Epidermal melanocyte (primary cell): ENCODE results near the gene TXNL4A.
A peak's percentile ranks its signal among the peaks of the same experiment; 100 is the strongest.
"Not testable (repeated sequence)": the region's sequence is repeated elsewhere in the genome, so short reads cannot be mapped to it uniquely, and the experiment has no call there.

Experiments
- DNase-seq: peaks from one replicate; pipeline ENCODE4 v3.0.0; 2011; ENCODE audit warnings: low spot score; ENCODE audit not compliant: insufficient read length

TXNL4A gene

GRCh38 chr18:79964330-79965118, 23.8 kb downstream of the TXNL4A start, which contains the start of gene HSBP1L1:
HSBP1L1 (plus strand) TSS chr18:79964643; CDS start chr18:79964736, 93 bp downstream.
- DNase-seq, result peak; percentile 61

DNA sequence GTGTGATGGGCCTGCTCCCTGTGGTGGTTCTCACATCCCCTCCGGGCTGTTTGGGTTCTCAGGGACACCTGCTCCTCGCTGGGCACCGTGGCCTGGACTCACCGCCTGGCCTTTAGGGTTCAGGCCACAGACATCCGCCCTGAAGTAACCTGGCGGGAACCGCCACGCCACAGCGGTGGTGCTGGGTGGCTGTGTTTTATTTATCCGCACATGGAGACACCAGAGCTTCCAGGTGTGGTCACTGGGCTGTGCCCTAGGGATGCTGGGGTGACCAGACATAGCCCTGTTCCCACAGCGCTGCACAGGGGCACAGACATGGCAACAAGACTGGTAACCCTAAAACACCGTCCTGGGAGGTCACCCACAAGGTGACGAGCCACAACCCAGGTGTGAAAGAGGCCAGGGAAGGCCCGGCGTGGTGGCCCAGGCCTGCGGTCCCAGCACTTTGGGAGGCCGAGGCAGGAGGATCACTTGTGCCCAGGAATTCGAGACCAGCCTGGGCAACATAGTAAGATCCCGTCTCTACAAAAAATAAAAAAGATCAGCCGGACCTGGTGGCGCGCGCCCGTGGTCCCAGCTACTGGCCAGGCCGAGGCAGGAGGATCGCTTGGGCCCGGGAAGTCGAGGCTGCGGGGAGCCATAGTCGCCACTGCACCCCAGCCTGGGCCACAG, 24.6 kb downstream of the TXNL4A start:
- no peak for DNase-seq

- DNase-seq, result no peak
These were observed 25.3 kb downstream of the TXNL4A start for GRCh38 chr18:79962835-79963657.

- no peak for DNase-seq
These were observed 26.1 kb downstream of the TXNL4A start for GRCh38 chr18:79962311-79962710.

DNA sequence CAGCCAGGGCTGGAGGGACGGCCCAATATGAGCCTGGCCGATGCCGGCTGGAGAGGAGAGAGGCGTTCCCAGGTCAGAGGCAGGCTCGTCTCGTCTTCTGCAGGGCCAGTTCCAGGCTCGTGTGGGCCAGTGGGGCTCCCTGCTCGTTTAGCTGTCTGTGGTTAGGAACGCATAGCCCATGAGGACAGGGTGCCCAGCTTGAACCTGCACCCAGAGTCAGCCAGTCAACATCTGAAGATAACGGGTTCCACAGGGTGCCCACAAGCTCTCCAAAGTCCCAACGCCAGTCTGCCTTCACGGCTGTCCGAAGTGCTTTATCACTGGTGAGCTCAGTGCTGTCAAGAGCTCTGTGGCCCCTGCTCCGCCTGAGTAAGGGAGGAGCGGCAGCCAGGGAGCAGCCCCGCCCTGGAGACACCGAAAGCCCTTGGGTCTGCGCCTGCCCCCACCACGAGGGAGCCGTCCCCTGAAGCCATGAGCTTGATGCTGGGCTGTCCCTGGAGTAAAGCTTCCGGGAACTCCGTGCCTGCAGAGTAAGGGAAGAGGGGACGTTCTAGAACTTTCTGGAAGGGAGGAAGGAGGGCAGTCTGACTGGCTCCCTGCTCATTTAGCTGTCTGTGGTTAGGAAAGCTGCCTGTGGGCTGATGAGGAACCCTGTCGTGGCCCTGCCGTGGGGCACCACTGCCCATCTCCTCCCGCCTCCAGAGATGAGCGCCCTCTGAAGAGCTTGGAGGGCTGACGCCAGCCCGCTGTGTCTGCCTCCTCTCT, 26.7 kb downstream of the TXNL4A start:
- no peak for DNase-seq

DNA sequence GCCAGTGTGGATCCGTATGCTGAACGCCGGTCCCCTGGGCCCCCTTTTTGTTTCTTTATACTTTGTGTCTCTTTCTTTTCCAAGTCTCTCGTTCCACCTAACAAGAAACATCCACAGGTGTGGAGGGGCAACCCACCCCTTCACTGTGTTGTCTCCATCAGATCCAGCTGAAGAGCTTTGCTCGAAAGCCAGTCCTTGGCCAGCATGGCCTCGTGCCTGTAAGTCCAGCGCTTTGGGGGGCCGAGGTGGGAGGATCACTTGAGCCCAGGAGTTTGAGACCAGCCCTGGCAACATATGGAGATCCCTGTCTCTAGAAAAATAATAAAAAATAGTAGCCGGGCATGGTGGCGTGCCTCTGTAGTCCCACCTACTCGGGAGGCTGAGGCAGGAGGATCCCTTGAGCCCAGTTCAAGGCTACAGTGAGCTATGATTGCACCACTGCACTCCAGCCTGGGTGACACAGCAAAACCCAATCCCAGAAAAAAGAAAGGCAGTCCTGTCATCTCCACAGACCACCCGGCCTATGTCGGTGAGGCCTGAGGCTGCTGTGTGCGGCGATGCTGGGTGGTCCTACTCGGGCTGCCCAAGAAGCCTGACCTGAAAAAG, 27.3 kb downstream of the TXNL4A start:
- DNase-seq, result no peak

GRCh38 chr18:79960161-79960801, 28.1 kb downstream of the TXNL4A start:
- DNase-seq, result not testable (repeated sequence)

DNA sequence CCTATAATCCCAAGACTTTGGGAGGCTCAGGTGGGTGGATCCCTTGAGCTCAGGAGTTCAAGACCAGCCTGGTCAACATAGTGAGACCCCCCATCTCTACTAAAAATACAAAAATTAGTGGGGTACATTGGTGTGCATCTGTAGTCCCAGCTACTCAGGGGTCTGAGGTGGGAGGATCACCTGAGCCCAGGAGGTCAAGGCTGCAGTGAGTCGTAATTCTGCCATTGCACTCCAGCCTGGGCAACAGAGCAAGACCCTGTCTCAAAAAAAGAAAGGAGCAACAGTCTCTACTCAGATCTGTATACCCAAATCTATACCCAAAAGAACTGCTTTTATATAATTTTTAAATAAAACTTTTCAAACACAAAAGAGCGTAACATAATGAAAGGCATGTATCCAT, 29.4 kb downstream of the TXNL4A start:
- no peak for DNase-seq

GRCh38 chr18:79956276-79956675, 32.1 kb downstream of the TXNL4A start:
- no peak for DNase-seq

GRCh38 chr18:79955302-79956075, 32.9 kb downstream of the TXNL4A start:
- no peak for DNase-seq

DNA sequence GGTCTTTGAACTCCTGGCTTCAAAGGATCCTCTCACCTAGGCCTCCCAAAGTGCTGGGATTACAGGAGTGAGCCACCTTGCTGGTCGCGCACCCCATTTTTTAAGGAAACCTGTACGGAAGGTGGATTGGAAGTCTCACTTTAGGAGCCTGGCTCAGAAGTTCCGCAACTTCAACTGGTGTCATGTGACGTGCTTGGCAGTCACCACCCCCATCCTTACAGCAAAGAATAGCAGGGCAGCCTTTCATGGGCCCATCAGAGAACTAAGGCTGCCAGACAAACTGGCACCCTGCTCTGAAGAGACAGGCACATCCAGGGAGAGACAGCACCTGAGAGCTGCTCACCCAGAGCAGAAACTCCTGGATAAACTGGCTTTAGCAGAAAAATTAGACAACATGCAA, 33.6 kb downstream of the TXNL4A start:
- no peak for DNase-seq

- DNase-seq, result no peak
These were observed 34.3 kb downstream of the TXNL4A start for GRCh38 chr18:79953971-79954651.

- no peak for DNase-seq
These were observed 35.3 kb downstream of the TXNL4A start for GRCh38 chr18:79952996-79953559.

DNA sequence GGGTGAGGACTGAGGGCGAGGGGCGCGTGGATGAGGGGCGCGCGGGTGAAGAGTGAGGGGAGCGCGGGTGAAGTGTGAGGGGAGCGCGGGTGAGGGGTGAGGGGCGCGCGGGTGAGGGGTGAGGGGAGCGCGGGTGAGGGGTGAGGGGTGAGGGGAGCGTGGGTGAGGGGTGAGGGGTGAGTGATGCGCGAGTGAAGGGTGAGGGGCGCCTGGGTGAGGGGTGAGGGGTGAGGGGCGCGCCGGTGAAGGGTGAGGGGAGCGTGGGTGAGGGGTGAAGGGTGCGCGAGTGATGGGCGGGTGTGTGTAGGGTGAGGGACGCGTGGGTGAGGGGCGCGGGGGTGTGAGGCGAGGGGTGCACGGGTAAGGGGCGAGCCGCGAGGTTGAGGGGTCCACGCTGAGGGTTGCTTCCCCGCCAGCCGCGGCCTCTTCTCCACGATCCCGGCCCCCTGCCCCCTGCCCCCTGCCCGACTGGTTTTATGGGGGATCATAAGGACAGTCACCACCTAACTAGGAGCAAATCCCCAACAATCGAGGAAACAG, 35.8 kb downstream of the TXNL4A start:
- no peak for DNase-seq

DNA sequence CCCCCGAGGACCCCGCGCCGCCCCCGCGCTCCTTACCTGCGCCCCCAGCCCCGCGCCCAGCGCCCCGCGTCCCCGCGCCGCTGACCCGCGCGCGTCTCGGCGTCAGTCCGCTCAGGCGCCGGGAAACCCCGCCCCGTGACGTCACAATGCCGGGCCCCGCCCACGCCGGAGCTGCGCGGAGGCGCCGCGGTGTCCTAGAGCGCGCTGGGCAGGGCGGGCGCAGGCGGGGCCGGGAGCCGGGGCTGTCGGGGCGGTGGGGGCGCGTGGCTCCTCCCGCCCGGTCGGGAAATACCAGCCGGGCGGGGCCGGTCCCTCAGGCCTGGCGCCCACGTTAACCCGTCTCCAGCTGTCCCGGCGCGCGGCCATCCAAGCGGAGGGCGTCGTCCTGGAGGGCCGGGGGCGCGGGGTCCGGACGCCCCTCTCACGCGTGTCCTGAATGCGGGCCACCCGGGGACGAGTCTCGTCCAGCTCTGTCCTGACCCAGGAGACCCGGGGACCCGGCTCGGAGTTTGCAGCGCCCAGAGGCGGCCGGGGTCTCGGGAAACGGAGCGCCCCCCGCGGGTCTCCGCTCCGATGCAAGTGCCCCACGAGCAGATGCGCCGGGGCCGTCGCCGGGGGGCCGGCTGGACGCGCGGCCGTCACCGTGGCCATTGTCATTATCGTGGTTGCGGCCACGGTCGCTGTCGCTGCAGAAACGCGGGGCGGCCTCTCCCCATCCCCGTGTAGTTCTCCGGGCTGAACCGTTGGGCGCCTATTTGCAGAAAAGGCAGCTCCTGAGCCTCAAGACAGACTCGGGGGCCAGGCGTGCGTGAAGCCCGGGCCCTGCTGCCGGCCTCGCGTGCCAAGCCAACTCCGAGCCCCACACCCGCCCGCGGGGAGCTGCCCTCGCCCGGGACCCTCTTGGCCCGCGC, 36.6 kb downstream of the TXNL4A start, which contains the start of gene SLC66A2:
SLC66A2 (minus strand) TSS at position 109 of the 911 bp plus-strand sequence. CDS start 727 bp downstream, outside the sequence.
- peak; percentile 81 for DNase-seq

GRCh38 chr18:79950515-79951341, 37.6 kb downstream of the TXNL4A start:
- DNase-seq, result no peak
